ENCODE results near the gene WNT3.
"Not testable (repeated sequence)": the region's sequence is repeated elsewhere in the genome, so short reads cannot be mapped to it uniquely, and the experiment has no call there.

WNT3 gene

DNA sequence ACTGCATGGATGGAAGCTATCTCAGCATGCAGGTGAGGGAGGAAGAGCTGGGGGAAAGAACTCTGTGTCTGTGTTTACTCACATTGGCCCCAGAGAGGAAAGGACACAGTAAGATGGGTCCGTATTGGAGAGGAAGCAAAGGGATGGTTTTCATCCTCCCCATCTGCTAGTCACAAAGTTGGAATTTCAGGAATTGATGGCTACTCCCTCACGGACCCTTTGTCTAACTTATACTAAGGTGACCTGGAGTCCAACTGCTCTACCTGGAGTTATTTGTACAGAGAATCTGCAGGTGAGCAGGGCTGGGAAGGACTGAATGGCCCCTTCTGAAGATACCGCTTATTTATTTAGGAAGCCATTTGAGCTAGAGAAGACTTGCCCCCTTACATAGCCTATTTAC, 55.1 kb downstream of the WNT3 start:
- no peak for DNase-seq

GRCh38 chr17:46759141-46759540, 59.4 kb downstream of the WNT3 start:
- DNase-seq = no peak

- no peak for DNase-seq
These were observed 59.9 kb downstream of the WNT3 start for GRCh38 chr17:46758614-46759013.

DNA sequence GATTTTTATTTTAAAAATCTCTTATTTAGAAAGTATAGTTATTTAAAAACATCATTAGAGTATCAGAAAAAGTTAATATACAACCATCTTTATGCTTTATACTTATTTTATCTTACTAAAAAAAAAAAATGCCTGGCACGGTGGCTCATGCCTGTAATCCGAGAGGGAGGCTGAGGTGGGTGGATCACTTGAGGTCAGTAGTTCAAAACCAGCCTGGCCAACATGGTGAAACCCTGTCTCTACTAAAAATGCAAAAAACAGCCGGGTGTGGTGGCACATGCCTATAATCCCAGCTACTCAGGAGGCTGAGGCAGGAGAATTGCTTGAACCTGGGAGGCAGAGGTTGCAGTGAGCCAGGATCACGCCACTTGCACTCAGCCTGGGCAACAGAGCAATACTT, 60.9 kb downstream of the WNT3 start:
- not testable (repeated sequence) for DNase-seq

DNA sequence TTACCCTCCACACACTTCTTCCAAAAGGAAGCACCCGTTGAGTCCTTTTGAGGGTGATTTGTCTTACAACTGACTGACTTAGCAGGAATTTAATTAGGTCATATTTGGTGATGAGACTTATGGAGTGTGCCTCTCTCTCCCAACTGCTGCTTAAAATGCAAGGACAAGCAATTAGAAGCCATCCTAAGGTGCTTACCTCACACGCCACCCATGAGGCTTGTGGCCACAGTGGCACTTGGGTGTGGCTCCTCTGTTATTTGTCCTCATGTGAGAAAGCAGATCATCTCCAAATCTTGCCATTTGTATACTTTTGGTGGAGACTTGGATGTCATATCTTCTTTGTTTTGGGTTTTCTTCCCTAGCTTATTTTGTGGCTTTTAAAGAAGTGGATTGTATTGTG, 61.6 kb downstream of the WNT3 start:
- no peak for DNase-seq

DNA sequence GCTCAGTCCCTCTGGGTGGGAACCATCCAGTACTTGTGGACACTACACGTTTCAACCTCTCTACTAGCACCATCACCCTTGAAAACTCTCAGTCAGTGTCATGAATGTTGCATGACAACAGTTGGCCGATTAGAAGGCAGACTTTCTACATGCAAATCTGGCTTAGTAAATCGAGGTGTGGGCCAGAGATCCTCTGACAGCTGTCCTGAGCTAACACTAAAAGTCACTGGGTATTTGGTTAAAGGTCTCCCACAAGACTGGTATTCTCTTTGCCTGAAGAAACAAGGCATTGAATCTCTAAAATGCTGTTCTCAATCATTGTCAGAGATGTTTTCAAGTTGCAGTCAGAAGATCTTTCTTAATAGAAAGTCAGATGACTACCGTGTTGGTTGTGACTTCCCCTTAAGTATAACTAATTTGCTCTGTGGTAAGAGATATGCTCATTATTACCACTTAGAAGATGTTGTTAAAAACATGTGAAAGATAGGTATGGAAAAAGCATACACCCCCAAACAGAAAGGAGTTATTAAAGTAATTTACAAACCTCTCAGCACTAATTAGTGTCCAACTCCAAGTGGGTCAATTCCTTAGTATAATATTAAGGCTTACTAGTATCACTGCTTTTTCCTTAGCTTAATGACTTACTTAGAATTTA, 62.3 kb downstream of the WNT3 start:
- no peak for DNase-seq

DNA sequence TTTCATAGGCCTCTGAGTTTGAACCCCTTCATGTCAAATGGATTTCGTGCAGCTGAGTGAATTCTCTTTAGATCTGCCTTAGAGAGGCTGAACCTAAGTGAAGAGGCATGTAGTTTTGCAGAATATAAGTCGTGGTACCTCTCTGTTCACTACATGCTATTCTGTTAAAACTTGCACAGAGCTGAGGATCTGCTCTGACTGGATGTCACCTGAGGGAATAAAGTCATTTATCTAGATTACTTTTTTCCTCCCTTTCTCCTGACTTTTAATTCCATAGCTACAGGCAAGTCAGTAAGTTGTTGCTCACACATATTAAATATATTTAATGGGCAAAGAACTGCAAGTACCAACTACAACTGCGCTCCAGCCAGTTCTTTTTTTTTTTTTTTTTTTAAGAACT, 64.7 kb downstream of the WNT3 start:
- no peak for DNase-seq

- DNase-seq = no peak
These were observed 67.1 kb downstream of the WNT3 start for GRCh38 chr17:46751425-46751824.

DNA sequence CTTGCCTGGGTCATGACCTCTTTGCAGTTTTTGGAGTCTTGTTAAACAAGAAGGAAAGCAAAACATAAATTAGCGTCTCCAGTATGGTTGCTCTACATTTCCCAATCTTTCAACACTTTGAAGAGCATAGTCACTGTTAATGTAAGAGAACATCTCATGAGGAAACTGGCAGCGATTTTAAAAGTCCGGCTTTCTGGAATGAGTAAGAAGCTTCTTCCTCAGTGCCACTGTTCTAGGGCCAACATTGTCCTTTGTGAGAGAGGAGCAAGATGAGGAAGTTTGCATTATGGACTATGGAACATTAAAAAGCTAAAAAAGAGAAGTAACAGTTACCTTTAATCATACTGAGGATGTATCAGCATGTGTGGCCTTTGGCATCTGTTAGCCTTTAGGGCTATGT, 73.1 kb downstream of the WNT3 start:
- no peak for DNase-seq

DNA sequence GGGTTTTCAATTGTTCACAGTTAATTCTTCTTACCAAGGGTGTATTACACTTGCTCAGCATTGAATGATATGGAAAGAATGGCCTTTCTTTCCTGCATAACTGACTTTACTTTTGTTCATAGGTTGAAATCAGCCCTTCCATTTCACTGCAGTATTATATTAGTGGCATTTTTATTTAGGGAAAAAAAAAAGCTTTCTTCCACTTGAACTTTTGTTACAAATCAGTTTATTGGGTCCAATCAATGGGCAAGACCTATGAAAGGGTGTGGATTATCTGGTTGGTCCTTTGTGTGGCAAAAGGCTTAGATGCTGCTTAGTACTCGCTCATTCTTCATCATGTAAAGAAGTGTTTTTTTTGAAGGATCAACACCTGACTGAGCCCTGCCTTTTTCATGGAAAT, 74.1 kb downstream of the WNT3 start:
- no peak for DNase-seq

- no peak for DNase-seq
These were observed 75.8 kb downstream of the WNT3 start for GRCh38 chr17:46742565-46743270.

DNA sequence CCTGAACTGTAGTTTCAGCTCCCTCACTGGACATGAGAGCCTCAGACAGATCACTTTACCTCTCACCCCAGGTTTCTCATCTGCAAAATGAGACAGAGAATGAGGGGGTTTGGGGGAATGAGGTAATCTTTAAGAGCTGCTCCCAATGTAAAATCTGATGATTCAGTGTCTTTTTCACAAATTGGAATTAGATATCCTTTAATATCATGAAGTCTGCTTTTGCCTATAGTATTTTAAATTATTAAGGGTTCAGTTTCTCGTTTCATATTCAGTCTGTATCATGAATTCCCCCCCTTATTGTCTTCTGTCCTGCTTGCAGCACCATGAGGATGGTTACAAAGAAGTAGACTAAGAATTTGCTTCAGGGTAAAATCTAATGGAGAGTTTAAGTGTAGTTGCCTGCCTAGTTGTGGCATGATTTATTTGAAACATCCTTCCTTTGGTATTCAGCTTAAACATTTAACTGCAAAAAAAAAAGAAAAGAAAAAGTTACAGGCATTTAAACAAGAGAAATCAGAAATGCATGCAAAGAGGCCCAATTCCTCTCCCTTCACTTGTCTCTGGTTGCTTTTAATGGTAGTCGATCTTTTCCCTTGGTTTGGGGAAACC, 77.3 kb downstream of the WNT3 start:
- no peak for DNase-seq

- no peak for DNase-seq
These were observed 78.5 kb downstream of the WNT3 start for GRCh38 chr17:46739982-46740381.

- no peak for DNase-seq
These were observed 79.9 kb downstream of the WNT3 start for GRCh38 chr17:46738544-46738943.

- no peak for DNase-seq
These were observed 81.2 kb downstream of the WNT3 start for GRCh38 chr17:46737326-46737725.

DNA sequence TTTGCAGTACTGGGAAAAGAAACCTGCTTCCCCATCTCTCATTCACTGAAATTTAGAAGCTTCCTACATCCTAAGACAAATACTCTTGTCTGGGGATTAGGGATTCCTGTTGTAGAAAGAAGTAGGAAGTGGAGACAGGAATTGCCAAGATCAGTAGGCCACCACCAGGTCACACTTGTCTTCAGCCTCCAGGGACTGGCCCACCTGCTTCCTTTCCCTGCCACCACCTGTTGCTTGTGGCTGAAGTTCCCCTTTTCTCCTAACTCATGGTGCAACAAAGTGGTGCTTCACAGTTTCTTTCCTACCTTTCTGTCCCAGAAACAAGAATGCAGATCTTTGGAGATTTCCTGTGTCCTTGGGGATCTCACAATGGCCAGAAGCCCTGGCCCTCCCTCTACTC, 82.4 kb downstream of the WNT3 start:
- DNase-seq = peak; percentile 65

GRCh38 chr17:46733837-46734475, 84.5 kb downstream of the WNT3 start:
- DNase-seq = no peak

DNA sequence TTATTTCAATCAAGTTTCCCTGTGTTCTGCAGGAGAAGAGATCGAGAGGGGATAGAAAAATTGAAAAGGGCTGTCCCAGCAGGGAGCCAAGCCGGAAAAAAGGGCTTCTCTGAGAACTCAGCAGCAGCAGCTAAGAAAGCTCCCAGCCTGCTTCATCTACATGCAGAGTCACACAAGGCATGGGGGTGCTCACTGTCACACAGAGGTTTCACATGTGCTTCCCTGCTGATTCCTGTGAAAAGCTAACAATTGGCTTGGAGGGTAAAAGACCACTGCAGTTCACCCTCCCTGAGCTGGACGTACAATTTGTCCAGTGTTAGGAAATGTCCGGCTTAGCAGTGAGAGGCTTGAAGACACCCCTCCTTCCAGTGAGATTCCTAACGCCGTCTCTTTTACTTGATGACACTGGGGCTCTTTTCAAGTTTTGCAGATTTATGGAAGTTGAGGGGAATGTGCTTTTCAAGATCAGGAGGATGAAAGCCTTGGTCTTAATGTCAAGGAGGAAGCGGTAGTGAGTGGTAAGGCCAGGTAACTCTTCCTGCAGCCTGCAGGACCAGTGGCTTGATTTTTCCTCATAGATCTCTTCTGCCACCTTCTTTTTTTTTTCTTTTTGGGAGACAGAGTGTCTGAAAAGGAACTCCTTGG, 85.6 kb downstream of the WNT3 start:
- no peak for DNase-seq

- DNase-seq = no peak
These were observed 86.3 kb downstream of the WNT3 start for GRCh38 chr17:46732160-46732559.

GRCh38 chr17:46730679-46731078, 87.8 kb downstream of the WNT3 start:
- DNase-seq = no peak

DNA sequence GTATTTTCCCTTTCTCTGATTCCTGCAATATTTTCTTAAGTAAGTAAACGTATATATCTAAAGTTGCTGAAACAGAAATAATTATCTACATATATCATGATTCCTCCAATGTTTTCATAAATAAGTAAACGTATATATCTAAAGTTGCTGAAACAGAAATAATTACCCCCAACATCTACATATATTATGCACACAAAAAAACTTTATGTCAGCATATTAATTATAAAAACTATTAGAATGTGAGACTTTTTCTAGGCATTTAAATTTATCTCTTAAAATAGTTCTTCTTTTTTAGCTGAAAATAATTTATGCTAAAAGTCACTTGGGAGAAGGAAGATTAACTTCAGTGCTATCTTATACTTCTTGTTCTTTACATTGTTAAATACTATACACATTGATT, 88.5 kb downstream of the WNT3 start:
- DNase-seq = no peak

DNA sequence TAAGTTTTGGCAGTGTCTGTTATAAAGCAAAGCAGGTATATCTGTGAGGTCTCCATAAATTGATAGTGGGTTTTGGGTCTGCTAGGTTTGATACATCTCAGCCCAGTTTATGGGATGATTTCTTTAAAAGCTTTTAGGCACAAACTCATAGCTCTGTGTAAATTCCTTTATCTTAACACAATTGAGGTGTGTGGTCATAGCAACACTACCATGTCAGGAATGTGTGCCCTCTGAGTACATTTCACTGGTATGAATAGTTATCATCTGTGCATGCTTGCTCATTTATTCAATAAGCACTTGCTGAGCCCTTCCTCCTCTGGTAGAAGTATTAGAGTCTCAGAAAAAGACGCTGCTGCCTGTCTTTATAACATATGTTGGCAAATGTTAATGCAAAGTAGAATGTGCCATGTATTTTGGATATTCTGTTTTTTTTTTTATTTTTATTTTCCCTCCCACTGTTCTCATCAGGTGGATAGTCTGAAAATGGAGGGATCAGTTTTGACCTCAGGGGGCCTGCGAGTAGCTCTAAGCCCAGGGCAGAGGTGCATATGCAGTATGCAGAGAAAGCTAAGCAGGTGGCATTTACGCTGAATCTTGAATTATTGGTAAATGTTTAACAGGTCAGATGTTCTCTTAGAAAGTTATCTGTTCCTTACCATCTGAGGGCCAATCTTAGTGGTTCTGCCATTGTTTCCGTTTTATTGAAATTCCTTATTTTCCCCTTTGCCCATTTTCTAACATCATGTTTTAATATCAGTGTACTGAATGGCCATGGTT, 90.7 kb downstream of the WNT3 start:
- no peak for DNase-seq

GRCh38 chr17:46726206-46726605, 92.3 kb downstream of the WNT3 start:
- DNase-seq = no peak
